ENCODE data around the gene HEXIM2. TPM values are rescaled to one million over a fixed set of nuclear protein-coding genes. Genes with fewer than 3 reads are reported as not detected.
A peak's percentile ranks its signal among the peaks of the same experiment; 100 is the strongest.

Gene HEXIM2
- total RNA-seq, 1 experiment from 2014 or later = 11.9 TPM

DNA sequence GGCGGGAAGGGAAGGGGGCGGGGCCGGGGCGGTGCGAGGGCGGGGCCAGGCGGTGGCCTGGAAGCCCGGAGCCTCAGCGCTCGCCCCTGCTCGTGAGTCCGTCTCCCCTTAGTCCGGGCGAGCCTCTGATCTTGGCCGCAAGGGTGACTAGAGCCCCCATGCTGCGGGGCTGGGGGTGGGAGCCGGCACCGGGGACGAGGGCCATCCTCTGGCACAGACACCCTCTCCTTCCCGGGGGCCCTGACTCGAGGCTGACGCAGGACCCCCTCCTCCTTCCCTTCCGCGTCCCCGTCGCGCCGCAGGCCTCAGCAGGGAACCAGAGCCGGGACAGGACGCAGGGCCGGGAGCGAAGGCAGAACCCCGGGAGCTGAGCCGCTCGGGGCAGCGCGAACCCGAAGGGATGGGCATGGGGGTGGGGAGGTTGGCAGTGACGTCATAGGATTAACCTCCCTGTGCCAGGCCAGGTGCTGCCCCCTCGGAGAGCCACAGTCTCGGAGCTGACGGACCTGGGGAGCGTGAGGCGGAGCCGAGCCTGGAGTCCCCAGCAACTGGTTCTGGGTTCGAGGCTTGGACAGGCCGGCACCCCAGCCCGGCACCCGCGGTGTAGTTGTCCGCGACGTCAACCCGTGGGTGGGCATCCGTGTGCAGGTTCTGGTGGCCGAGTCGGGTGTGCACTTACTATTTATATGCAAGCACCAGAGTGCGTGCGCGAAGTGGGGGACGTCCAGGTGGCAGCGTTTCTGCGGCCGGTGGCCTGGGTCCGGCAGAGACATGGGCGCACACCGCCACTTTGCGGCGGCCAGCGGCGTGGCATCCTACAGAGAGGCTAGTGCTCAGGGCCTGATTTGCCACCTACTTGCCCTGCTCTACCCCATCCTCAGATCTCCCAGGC is 28.9 kb upstream of the HEXIM2 start (continued):
- no peak for TF ChIP-seq ZNF219 (CRISPR knock-in tag; IDR thresholded peaks at IDR 0.05; ENCODE audit: borderline replicate concordance)
- TF ChIP-seq, protein P1, sequence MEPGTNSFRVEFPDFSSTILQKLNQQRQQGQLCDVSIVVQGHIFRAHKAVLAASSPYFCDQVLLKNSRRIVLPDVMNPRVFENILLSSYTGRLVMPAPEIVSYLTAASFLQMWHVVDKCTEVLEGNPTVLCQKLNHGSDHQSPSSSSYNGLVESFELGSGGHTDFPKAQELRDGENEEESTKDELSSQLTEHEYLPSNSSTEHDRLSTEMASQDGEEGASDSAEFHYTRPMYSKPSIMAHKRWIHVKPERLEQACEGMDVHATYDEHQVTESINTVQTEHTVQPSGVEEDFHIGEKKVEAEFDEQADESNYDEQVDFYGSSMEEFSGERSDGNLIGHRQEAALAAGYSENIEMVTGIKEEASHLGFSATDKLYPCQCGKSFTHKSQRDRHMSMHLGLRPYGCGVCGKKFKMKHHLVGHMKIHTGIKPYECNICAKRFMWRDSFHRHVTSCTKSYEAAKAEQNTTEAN (CRISPR knock-in tag; IDR thresholded peaks at IDR 0.05) = 0 out of 2 replicates have a peak, but pooled peaks have one; percentile 37
- TF ChIP-seq ZNF416 (CRISPR knock-in tag; IDR thresholded peaks at IDR 0.05) = no peak
- TF ChIP-seq, protein P2, sequence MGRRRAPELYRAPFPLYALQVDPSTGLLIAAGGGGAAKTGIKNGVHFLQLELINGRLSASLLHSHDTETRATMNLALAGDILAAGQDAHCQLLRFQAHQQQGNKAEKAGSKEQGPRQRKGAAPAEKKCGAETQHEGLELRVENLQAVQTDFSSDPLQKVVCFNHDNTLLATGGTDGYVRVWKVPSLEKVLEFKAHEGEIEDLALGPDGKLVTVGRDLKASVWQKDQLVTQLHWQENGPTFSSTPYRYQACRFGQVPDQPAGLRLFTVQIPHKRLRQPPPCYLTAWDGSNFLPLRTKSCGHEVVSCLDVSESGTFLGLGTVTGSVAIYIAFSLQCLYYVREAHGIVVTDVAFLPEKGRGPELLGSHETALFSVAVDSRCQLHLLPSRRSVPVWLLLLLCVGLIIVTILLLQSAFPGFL (CRISPR knock-in tag; IDR thresholded peaks at IDR 0.05; ENCODE audit: borderline replicate concordance) = no peak
- TF ChIP-seq GRHL2 (CRISPR knock-in tag; IDR thresholded peaks at IDR 0.05; ENCODE audit: insufficient replicate concordance, severe bottlenecking) = no peak
- TF ChIP-seq, protein P3, sequence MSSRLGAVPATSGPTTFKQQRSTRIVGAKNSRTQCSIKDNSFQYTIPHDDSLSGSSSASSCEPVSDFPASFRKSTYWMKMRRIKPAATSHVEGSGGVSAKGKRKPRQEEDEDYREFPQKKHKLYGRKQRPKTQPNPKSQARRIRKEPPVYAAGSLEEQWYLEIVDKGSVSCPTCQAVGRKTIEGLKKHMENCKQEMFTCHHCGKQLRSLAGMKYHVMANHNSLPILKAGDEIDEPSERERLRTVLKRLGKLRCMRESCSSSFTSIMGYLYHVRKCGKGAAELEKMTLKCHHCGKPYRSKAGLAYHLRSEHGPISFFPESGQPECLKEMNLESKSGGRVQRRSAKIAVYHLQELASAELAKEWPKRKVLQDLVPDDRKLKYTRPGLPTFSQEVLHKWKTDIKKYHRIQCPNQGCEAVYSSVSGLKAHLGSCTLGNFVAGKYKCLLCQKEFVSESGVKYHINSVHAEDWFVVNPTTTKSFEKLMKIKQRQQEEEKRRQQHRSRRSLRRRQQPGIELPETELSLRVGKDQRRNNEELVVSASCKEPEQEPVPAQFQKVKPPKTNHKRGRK (CRISPR knock-in tag; IDR thresholded peaks at IDR 0.05; ENCODE audit: borderline replicate concordance) = no peak
- TF ChIP-seq NR3C1 (CRISPR knock-in tag; conservative IDR thresholded peaks at IDR 0.05; ENCODE audit: low read depth) = no peak
- TF ChIP-seq, protein P4, sequence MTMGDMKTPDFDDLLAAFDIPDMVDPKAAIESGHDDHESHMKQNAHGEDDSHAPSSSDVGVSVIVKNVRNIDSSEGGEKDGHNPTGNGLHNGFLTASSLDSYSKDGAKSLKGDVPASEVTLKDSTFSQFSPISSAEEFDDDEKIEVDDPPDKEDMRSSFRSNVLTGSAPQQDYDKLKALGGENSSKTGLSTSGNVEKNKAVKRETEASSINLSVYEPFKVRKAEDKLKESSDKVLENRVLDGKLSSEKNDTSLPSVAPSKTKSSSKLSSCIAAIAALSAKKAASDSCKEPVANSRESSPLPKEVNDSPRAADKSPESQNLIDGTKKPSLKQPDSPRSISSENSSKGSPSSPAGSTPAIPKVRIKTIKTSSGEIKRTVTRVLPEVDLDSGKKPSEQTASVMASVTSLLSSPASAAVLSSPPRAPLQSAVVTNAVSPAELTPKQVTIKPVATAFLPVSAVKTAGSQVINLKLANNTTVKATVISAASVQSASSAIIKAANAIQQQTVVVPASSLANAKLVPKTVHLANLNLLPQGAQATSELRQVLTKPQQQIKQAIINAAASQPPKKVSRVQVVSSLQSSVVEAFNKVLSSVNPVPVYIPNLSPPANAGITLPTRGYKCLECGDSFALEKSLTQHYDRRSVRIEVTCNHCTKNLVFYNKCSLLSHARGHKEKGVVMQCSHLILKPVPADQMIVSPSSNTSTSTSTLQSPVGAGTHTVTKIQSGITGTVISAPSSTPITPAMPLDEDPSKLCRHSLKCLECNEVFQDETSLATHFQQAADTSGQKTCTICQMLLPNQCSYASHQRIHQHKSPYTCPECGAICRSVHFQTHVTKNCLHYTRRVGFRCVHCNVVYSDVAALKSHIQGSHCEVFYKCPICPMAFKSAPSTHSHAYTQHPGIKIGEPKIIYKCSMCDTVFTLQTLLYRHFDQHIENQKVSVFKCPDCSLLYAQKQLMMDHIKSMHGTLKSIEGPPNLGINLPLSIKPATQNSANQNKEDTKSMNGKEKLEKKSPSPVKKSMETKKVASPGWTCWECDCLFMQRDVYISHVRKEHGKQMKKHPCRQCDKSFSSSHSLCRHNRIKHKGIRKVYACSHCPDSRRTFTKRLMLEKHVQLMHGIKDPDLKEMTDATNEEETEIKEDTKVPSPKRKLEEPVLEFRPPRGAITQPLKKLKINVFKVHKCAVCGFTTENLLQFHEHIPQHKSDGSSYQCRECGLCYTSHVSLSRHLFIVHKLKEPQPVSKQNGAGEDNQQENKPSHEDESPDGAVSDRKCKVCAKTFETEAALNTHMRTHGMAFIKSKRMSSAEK (CRISPR knock-in tag; IDR thresholded peaks at IDR 0.05; ENCODE audit: borderline replicate concordance) = no peak
- TF ChIP-seq, protein P5, sequence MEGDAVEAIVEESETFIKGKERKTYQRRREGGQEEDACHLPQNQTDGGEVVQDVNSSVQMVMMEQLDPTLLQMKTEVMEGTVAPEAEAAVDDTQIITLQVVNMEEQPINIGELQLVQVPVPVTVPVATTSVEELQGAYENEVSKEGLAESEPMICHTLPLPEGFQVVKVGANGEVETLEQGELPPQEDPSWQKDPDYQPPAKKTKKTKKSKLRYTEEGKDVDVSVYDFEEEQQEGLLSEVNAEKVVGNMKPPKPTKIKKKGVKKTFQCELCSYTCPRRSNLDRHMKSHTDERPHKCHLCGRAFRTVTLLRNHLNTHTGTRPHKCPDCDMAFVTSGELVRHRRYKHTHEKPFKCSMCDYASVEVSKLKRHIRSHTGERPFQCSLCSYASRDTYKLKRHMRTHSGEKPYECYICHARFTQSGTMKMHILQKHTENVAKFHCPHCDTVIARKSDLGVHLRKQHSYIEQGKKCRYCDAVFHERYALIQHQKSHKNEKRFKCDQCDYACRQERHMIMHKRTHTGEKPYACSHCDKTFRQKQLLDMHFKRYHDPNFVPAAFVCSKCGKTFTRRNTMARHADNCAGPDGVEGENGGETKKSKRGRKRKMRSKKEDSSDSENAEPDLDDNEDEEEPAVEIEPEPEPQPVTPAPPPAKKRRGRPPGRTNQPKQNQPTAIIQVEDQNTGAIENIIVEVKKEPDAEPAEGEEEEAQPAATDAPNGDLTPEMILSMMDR (IDR thresholded peaks at IDR 0.05) = peak; percentile 36
- no peak for TF ChIP-seq CBFB (CRISPR knock-in tag; IDR thresholded peaks at IDR 0.05; ENCODE audit: low read depth)
- no peak for TF ChIP-seq SMAD4 (CRISPR knock-in tag; IDR thresholded peaks at IDR 0.05)
- TF ChIP-seq ATF1 (CRISPR knock-in tag; IDR thresholded peaks at IDR 0.05) = no peak
- no peak for TF ChIP-seq IRF2 (CRISPR knock-in tag; IDR thresholded peaks at IDR 0.05; ENCODE audit: borderline replicate concordance, low read depth)
- TF ChIP-seq ZNF317 (CRISPR knock-in tag; IDR thresholded peaks at IDR 0.05; ENCODE audit: borderline replicate concordance, low read depth) = no peak
- no peak for TF ChIP-seq NR1H2 (CRISPR knock-in tag; IDR thresholded peaks at IDR 0.05)
- TF ChIP-seq, protein P6, sequence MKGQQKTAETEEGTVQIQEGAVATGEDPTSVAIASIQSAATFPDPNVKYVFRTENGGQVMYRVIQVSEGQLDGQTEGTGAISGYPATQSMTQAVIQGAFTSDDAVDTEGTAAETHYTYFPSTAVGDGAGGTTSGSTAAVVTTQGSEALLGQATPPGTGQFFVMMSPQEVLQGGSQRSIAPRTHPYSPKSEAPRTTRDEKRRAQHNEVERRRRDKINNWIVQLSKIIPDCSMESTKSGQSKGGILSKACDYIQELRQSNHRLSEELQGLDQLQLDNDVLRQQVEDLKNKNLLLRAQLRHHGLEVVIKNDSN (CRISPR knock-in tag; IDR thresholded peaks at IDR 0.05) = no peak
- TF ChIP-seq, protein P7, sequence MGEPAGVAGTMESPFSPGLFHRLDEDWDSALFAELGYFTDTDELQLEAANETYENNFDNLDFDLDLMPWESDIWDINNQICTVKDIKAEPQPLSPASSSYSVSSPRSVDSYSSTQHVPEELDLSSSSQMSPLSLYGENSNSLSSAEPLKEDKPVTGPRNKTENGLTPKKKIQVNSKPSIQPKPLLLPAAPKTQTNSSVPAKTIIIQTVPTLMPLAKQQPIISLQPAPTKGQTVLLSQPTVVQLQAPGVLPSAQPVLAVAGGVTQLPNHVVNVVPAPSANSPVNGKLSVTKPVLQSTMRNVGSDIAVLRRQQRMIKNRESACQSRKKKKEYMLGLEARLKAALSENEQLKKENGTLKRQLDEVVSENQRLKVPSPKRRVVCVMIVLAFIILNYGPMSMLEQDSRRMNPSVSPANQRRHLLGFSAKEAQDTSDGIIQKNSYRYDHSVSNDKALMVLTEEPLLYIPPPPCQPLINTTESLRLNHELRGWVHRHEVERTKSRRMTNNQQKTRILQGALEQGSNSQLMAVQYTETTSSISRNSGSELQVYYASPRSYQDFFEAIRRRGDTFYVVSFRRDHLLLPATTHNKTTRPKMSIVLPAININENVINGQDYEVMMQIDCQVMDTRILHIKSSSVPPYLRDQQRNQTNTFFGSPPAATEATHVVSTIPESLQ (CRISPR knock-in tag; IDR thresholded peaks at IDR 0.05) = no peak
- TF ChIP-seq ZNF138 (CRISPR knock-in tag; conservative IDR thresholded peaks at IDR 0.05) = no peak
- TF ChIP-seq, protein P8, sequence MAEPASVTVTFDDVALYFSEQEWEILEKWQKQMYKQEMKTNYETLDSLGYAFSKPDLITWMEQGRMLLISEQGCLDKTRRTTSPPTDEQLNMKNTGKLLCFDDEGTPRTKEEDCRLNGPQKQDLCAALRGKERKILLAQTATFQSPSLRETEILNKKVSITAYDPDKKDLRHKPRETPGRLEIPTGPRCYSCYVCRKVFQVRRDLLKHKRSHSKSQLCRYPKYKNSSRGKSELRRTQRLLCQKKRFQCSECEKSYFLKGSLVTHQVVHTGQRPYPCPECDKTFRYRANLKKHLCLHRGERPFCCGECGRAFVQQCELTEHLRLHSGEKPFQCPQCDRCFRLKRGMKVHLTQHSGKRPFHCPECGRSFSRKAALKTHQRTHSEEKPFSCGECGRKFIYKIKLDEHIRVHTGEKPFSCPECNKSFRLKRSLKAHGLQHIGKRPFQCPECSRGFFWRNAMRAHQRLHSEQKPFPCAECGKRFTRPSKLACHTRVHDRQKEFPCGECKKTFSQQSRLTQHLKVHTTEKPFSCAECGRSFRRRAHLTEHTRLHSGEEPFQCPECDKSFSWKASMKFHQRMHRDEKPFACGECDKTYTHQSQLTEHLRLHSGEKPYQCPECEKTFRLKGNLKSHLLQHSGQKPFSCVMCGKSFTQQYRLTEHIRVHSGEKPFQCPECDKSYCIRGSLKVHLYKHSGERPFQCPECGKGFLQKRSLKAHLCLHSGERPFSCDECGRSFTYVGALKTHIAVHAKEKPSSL (CRISPR knock-in tag; conservative IDR thresholded peaks at IDR 0.05) = no peak
- no peak for TF ChIP-seq ZNF396 (CRISPR knock-in tag; IDR thresholded peaks at IDR 0.05; ENCODE audit: borderline replicate concordance)

All from WTC11 (cell line).